SK-N-SH (cell line): ENCODE measurements around the gene PODNL1. TPM values are rescaled to one million over a fixed set of nuclear protein-coding genes. Genes with fewer than 3 reads are reported as not detected.

Experiments
- CTCF ChIA-PET: fragments of 300-600, 350-600 bp; formaldehyde crosslinking; extraction: SDS; loops from one replicate; lab custom pipeline; 2021; lab: Yijun Ruan, JAX
- POLR2A ChIA-PET: fragments of 350-600 bp; sonication (Branson Sonifier 250); formaldehyde crosslinking; extraction: SDS; loops from one replicate; lab custom pipeline; 2020; ENCODE audit warnings: antibody characterized with exemption, inconsistent platforms; lab: Yijun Ruan, JAX
- DNase-seq: peaks from one replicate; pipeline ENCODE4 v3.0.0; 2012
- H2AFZ ChIP-seq: fragments of 200-600 bp; sonication (generic); 2 replicates; pipeline ENCODE4 v1.8.1; 2016; ENCODE audit warnings: antibody characterized with exemption, mild to moderate bottlenecking, low read depth
- H3F3A ChIP-seq: fragments of 200-600 bp; sonication (generic); replicated peaks from 2 replicates; pipeline ENCODE3; 2016; ENCODE audit warnings: antibody characterized with exemption, mild to moderate bottlenecking; ENCODE audit not compliant: insufficient read depth
- H3K27ac ChIP-seq, 2 experiments: fragments of 200-500 bp in 1 of 2; fragments of 200-600 bp in 1 of 2; sonication (Bioruptor generic) in 1 of 2; sonication (generic), shearing (Covaris generic) in 1 of 2; 2 replicates each; pipeline versions ENCODE4 v1.5.1 to v1.6.1; 2014 to 2016; ENCODE audit warnings: low read depth in 2 of 2, inconsistent platforms in 1 of 2, low read length in 1 of 2, mild to moderate bottlenecking in 1 of 2, mixed read lengths in 1 of 2
- H3K27me3 ChIP-seq: fragments of 200-600 bp; sonication (generic), shearing (Covaris generic); 2 replicates; pipeline ENCODE4 v1.6.1; 2016; ENCODE audit warnings: mixed run types; ENCODE audit not compliant: insufficient read depth
- H3K36me3 ChIP-seq, 2 experiments: fragments of 200-500 bp in 1 of 2; fragments of 200-600 bp in 1 of 2; sonication (Bioruptor generic) in 1 of 2; sonication (generic) in 1 of 2; replicated peaks in 1 of 2; 2 replicates each; pipeline versions ENCODE3 to v1.5.1; 2014 to 2016; ENCODE audit warnings: low read length in 1 of 2, mild to moderate bottlenecking in 1 of 2; ENCODE audit not compliant: insufficient read depth in 2 of 2, control insufficient read depth in 1 of 2
- H3K4me1 ChIP-seq, 2 experiments: fragments of 200-500 bp in 1 of 2; fragments of 200-600 bp in 1 of 2; sonication (Bioruptor generic) in 1 of 2; sonication (generic), shearing (Covaris generic) in 1 of 2; 2 replicates each; pipeline versions ENCODE4 v1.5.1 to v1.6.1; 2014 to 2016; ENCODE audit warnings: low read depth in 1 of 2, low read length in 1 of 2, mixed run types in 1 of 2; ENCODE audit not compliant: insufficient read depth in 2 of 2, control insufficient read depth in 1 of 2
- H3K4me2 ChIP-seq: fragments of 200-600 bp; sonication (generic), shearing (Covaris generic); 2 replicates; pipeline ENCODE4 v1.6.1; 2017; ENCODE audit warnings: mixed run types
- H3K4me3 ChIP-seq, 2 experiments: fragments of 200-500 bp in 1 of 2; fragments of 200-600 bp in 1 of 2; sonication (Bioruptor generic) in 1 of 2; sonication (generic), shearing (Covaris generic) in 1 of 2; 2 replicates each; pipeline versions ENCODE4 v1.5.1 to v1.8.1; 2014 to 2016; ENCODE audit warnings: low read depth in 2 of 2, inconsistent platforms in 1 of 2, low read length in 1 of 2, mild to moderate bottlenecking in 1 of 2, mixed read lengths in 1 of 2, moderate library complexity in 1 of 2
- H3K79me2 ChIP-seq: fragments of 200-600 bp; sonication (generic); 2 replicates; pipeline ENCODE4 v1.8.1; 2017; ENCODE audit warnings: mild to moderate bottlenecking; ENCODE audit not compliant: insufficient read depth
- H3K9ac ChIP-seq: fragments of 200-600 bp; sonication (generic); 2 replicates; pipeline ENCODE4 v1.6.1; 2017; ENCODE audit warnings: mixed run types
- H3K9me2 ChIP-seq: fragments of 200-600 bp; sonication (generic); 2 replicates; pipeline ENCODE4 v1.6.1; 2017; ENCODE audit warnings: mixed run types
- H3K9me3 ChIP-seq: fragments of 200-600 bp; sonication (generic); 2 replicates; pipeline ENCODE4 v1.6.1; 2017; ENCODE audit warnings: mixed run types, mild to moderate bottlenecking, moderate library complexity
- H4K20me1 ChIP-seq: fragments of 200-600 bp; sonication (generic); 2 replicates; pipeline ENCODE4 v1.6.1; 2017; ENCODE audit warnings: mild to moderate bottlenecking, mixed run types; ENCODE audit not compliant: insufficient read depth
- FOSL2 ChIP-seq: IDR thresholded peaks from 2 replicates; pipeline ENCODE4 v1.4.0; 2012; ENCODE audit warnings: low read depth, mild to moderate bottlenecking, moderate library complexity, borderline replicate concordance
- FOXJ3 ChIP-seq: sonication (generic); formaldehyde crosslinking; IDR thresholded peaks from 2 replicates; pipeline ENCODE4 v1.5.1; 2020; ENCODE audit warnings: mild to moderate bottlenecking, missing genetic modification reagents
- IRF3 ChIP-seq: fragments of 150-350 bp; IDR thresholded peaks from 2 replicates; pipeline ENCODE4 v1.6.1; 2016; ENCODE audit warnings: mild to moderate bottlenecking, low read depth, low read length
- JUND ChIP-seq: IDR thresholded peaks from 2 replicates; pipeline ENCODE4 v1.4.0; 2012
- MAX ChIP-seq: IDR thresholded peaks from 2 replicates; pipeline ENCODE4 v1.4.0; 2012; ENCODE audit warnings: low read depth
- MEF2A ChIP-seq: IDR thresholded peaks from 2 replicates; pipeline ENCODE4 v1.4.0; 2012; ENCODE audit warnings: low read depth, borderline replicate concordance
- NFIC ChIP-seq: IDR thresholded peaks from 2 replicates; pipeline ENCODE4 v1.4.0; 2012; ENCODE audit warnings: borderline replicate concordance
- NRF1 ChIP-seq: IDR thresholded peaks from 2 replicates; pipeline ENCODE4 v1.6.1; 2012; ENCODE audit warnings: low read depth, mild to moderate bottlenecking, low read length
- RAD21 ChIP-seq: IDR thresholded peaks from 2 replicates; pipeline ENCODE4 v1.6.1; 2012; ENCODE audit warnings: mild to moderate bottlenecking, low read length
- RFX5 ChIP-seq: IDR thresholded peaks from 2 replicates; pipeline ENCODE4 v1.6.1; 2012; ENCODE audit warnings: mild to moderate bottlenecking, improper control_type of control experiment, low read length
- RXRA ChIP-seq: IDR thresholded peaks from 2 replicates; pipeline ENCODE4 v1.4.0; 2012; ENCODE audit warnings: low read depth, mild to moderate bottlenecking, borderline replicate concordance
- SMC3 ChIP-seq: IDR thresholded peaks from 2 replicates; pipeline ENCODE4 v1.6.1; 2012; ENCODE audit warnings: low read depth, low read length, improper control_type of control experiment
- TAF1 ChIP-seq: IDR thresholded peaks from 2 replicates; pipeline ENCODE4 v1.6.1; 2012; ENCODE audit warnings: low read depth, mild to moderate bottlenecking, low read length, moderate library complexity, borderline replicate concordance
- TEAD4 ChIP-seq: IDR thresholded peaks from 2 replicates; pipeline ENCODE4 v1.4.0; 2012; ENCODE audit warnings: mild to moderate bottlenecking, borderline replicate concordance; ENCODE audit not compliant: insufficient read depth
- WGBS: methylation state at CpG from one replicate; pipeline ENCODE4 v1.1.6; 2017; ENCODE audit warnings: low lambda C conversion rate; 5-methylcytosine and 5-hydroxymethylcytosine counted together
- polyA plus RNA-seq, 3 experiments: library from polyadenylated mRNA; depleted of rRNA; stranded (reverse); fragments of >200 nt; gene quantifications; 2 replicates each; pipeline ENCODE4 v1.2.3, GENCODE V29; 2012
- TF ChIP-seq, protein P1 (sequence below): IDR thresholded peaks from 2 replicates; pipeline ENCODE4; 2012
- TF ChIP-seq, protein P2 (sequence below): IDR thresholded peaks from 2 replicates; pipeline ENCODE4 v1.4.0; 2012; ENCODE audit warnings: low read depth, borderline replicate concordance

Gene PODNL1
- polyA plus RNA-seq, 1 of the 3 experiments (the other 2 are of a cell fraction) = 7.5 TPM

- no peaks in the 10 kb centered on the region for H3K79me2 ChIP-seq
- no peaks in the 10 kb centered on the region for H3K9me2 ChIP-seq
- POLR2A ChIA-PET = interaction anchor here (0.7 to 1.2 kb wide), 2 partner anchors 39 to 188 kb away, joined by 3 read pairs; partner anchors contain the start of gene PODNL1
- H3F3A ChIP-seq = peaks cover 6% of the 10 kb centered on the region
- no peak overlapping the region for H3K9ac ChIP-seq
- no peak overlapping the region for H2AFZ ChIP-seq
- no peak overlapping the region for H3K4me2 ChIP-seq
- H3K9me3 ChIP-seq = no peaks in the 10 kb centered on the region
- CTCF ChIA-PET = interaction anchor here (5.8 kb wide), 1 partner anchor 18 kb away, joined by 41 read pairs; no protein-coding TSS in a partner anchor
- H3K27ac ChIP-seq = no peak overlapping the region
- H3K36me3 ChIP-seq = no peaks in the 10 kb centered on the region
- TF ChIP-seq TAF1 = no peak
- no peak for TF ChIP-seq SMC3
- no peak for TF ChIP-seq TEAD4
- TF ChIP-seq NFIC = no peak
- TF ChIP-seq MAX = no peak
- TF ChIP-seq JUND = no peak
- no peak for TF ChIP-seq IRF3
- no peak for TF ChIP-seq RXRA
- TF ChIP-seq FOSL2 = no peak
- TF ChIP-seq MEF2A = no peak
- no peak for TF ChIP-seq RAD21
- TF ChIP-seq NRF1 = no peak
- TF ChIP-seq, protein P1, sequence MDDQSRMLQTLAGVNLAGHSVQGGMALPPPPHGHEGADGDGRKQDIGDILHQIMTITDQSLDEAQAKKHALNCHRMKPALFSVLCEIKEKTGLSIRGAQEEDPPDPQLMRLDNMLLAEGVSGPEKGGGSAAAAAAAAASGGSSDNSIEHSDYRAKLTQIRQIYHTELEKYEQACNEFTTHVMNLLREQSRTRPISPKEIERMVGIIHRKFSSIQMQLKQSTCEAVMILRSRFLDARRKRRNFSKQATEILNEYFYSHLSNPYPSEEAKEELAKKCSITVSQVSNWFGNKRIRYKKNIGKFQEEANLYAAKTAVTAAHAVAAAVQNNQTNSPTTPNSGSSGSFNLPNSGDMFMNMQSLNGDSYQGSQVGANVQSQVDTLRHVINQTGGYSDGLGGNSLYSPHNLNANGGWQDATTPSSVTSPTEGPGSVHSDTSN = no peak
- no peak for TF ChIP-seq FOXJ3 (CRISPR knock-in tag)
- TF ChIP-seq, protein P2, sequence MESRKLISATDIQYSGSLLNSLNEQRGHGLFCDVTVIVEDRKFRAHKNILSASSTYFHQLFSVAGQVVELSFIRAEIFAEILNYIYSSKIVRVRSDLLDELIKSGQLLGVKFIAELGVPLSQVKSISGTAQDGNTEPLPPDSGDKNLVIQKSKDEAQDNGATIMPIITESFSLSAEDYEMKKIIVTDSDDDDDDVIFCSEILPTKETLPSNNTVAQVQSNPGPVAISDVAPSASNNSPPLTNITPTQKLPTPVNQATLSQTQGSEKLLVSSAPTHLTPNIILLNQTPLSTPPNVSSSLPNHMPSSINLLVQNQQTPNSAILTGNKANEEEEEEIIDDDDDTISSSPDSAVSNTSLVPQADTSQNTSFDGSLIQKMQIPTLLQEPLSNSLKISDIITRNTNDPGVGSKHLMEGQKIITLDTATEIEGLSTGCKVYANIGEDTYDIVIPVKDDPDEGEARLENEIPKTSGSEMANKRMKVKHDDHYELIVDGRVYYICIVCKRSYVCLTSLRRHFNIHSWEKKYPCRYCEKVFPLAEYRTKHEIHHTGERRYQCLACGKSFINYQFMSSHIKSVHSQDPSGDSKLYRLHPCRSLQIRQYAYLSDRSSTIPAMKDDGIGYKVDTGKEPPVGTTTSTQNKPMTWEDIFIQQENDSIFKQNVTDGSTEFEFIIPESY = no peak
- no peak for TF ChIP-seq RFX5
- H4K20me1 ChIP-seq = no peaks in the 10 kb centered on the region
- H3K4me3 ChIP-seq = no peak overlapping the region
- H3K27me3 ChIP-seq = no peaks in the 10 kb centered on the region
- 88% methylated on average over 10 of the region's 10 CpGs for WGBS
- H3K4me1 ChIP-seq = no peaks in the 10 kb centered on the region
- DNase-seq = no peak
These were observed 38.8 kb downstream of the PODNL1 start for GRCh38 chr19:13899393-13899792.
